Fibroblast of lung (primary cell): Measurements from ENCODE around the gene NUDT13. TPM values are rescaled to one million over a fixed set of nuclear protein-coding genes. Genes with fewer than 3 reads are reported as not detected.

Source experiments
- DNase-seq, 2 donors: peaks; one replicate each; pipeline versions ENCODE4 v3.0.0 to v3.0.0-alpha.2; 2010; ENCODE audit warnings: low read depth in 2 of 2
- H2AFZ ChIP-seq: 2 replicates; pipeline ENCODE4 v1.5.1; 2012; ENCODE audit warnings: low read length, control low read depth, inconsistent platforms
- H3K27ac ChIP-seq: 2 replicates; pipeline ENCODE4 v1.5.1; 2011; ENCODE audit warnings: low read length, control low read depth; ENCODE audit not compliant: insufficient read depth
- H3K27me3 ChIP-seq: 2 replicates; pipeline ENCODE4 v1.5.1; 2011; ENCODE audit warnings: mild to moderate bottlenecking, low read length; ENCODE audit not compliant: control insufficient read depth, insufficient read depth
- H3K36me3 ChIP-seq: 2 replicates; pipeline ENCODE4 v1.5.1; 2011; ENCODE audit warnings: low read length; ENCODE audit not compliant: control insufficient read depth, insufficient read depth
- H3K4me1 ChIP-seq: 2 replicates; pipeline ENCODE4 v1.5.1; 2011; ENCODE audit warnings: low read length; ENCODE audit not compliant: control insufficient read depth, insufficient read depth; ENCODE audit errors: extremely low read depth
- H3K4me2 ChIP-seq: 2 replicates; pipeline ENCODE4 v1.5.1; 2011; ENCODE audit warnings: low read length, control low read depth; ENCODE audit not compliant: insufficient read depth; ENCODE audit errors: extremely low read depth
- H3K4me3 ChIP-seq, 4 experiments: fragments of 200-600 bp in 1 of 4; sonication (generic) in 1 of 4; replicated peaks in 1 of 4; 2 replicates each; pipeline ENCODE4 v1.5.1; 2011 to 2016; ENCODE audit warnings: low read length in 4 of 4, low read depth in 3 of 4, mild to moderate bottlenecking in 3 of 4, control low read depth in 2 of 4, inconsistent platforms in 1 of 4, mixed read lengths in 1 of 4; ENCODE audit not compliant: insufficient read depth in 1 of 4; ENCODE audit errors: control extremely low read depth in 1 of 4
- H3K79me2 ChIP-seq: 2 replicates; pipeline ENCODE4 v1.5.1; 2012; ENCODE audit warnings: mild to moderate bottlenecking, low read length, inconsistent platforms; ENCODE audit not compliant: control insufficient read depth, insufficient read depth
- H3K9ac ChIP-seq: 2 replicates; pipeline ENCODE4 v1.5.1; 2011; ENCODE audit warnings: mild to moderate bottlenecking, low read length, control low read depth; ENCODE audit not compliant: insufficient read depth
- H3K9me3 ChIP-seq: 2 replicates; pipeline ENCODE4 v1.5.1; 2012; ENCODE audit warnings: low read depth, low read length; ENCODE audit not compliant: control insufficient read depth, insufficient read depth
- H4K20me1 ChIP-seq: 2 replicates; pipeline ENCODE4 v1.5.1; 2011; ENCODE audit warnings: low read length; ENCODE audit not compliant: control insufficient read depth, insufficient read depth; ENCODE audit errors: extremely low read depth
- CTCF ChIP-seq, 2 donors: IDR thresholded peaks in 1 of 2; conservative IDR thresholded peaks in 1 of 2; 1 replicate in 1 of 2; 2 replicates in 1 of 2; pipeline ENCODE4 v1.5.1; 2011 to 2012; ENCODE audit warnings: low read length in 2 of 2, control low read depth in 1 of 2, inconsistent platforms in 1 of 2, low read depth in 1 of 2, mild to moderate bottlenecking in 1 of 2
- EZH2 ChIP-seq: IDR thresholded peaks from 2 replicates; pipeline ENCODE4 v1.5.1; 2012; ENCODE audit warnings: low read length, control low read depth, mild to moderate bottlenecking; ENCODE audit errors: missing control alignments
- polyA minus RNA-seq: library from RNA; depleted of rRNA, polyadenylated mRNA; stranded (reverse); fragments of >200 nt; gene quantifications from 2 replicates; pipeline ENCODE4 v1.2.3, GENCODE V29; 2011; ENCODE audit warnings: low replicate concordance
- polyA plus RNA-seq, 2 donors: library from polyadenylated mRNA; depleted of rRNA in 1 of 2; stranded (reverse) in 1 of 2; unstranded in 1 of 2; fragments of >200 nt; gene quantifications; 2 replicates each; pipeline ENCODE4 v1.2.1, GENCODE V29; 2011 to 2012; ENCODE audit warnings: missing spikeins in 1 of 2
- total RNA-seq: library from RNA; depleted of rRNA; stranded (reverse); fragments of >200 nt; gene quantifications from 2 replicates; pipeline ENCODE4 v1.2.1, GENCODE V29; 2014

The NUDT13 gene
- total RNA-seq, result 2.1 and 2.6 TPM in 2 replicates
- polyA plus RNA-seq, result 1.3 and 1.8 TPM in 2 replicates
- polyA plus RNA-seq (2012), result 1.5 and 2.0 TPM in 2 replicates
- polyA minus RNA-seq, result not detected in 2 replicates

- Histone ChIP-seq H3K4me2 (peak within 1 kb of the TSS; percentile 79), H3K9ac (peak within 1 kb of the TSS; percentile 57), H3K36me3 (no peaks in the 10 kb centered on the region), H3K27ac (peak within 1 kb of the TSS; percentile 83), H3K79me2 (no peaks in the 10 kb centered on the region), H3K4me1 (peaks cover 2% of the 10 kb centered on the region), H3K9me3 (no peaks in the 10 kb centered on the region), H2AFZ (peak within 1 kb of the TSS; percentile 73), H4K20me1 (no peaks in the 10 kb centered on the region), H3K27me3 (no peaks in the 10 kb centered on the region), H3K4me3 (peak within 1 kb of the TSS; percentile 48 to 92 (median 60))
- no peak for TF ChIP-seq CTCF (conservative IDR thresholded peaks at IDR 0.05 in 1 of 2, IDR thresholded peaks at IDR 0.05 in 1 of 2; ENCODE audit: low read depth in 1 of 2, low read length in 2 of 2)
- TF ChIP-seq EZH2, result no peak
- peak; percentile 73 to 81 for DNase-seq
Measured at GRCh38 chr10:73110345-73110849, at the start of gene NUDT13. NUDT13 (plus strand) TSS chr10:73110455; CDS start chr10:73114366, 3,911 bp downstream.

- H3K9ac ChIP-seq, result no peak overlapping the region
- no peaks in the 10 kb centered on the region for H3K79me2 ChIP-seq
- DNase-seq, result peak in 1 of 2 donors; percentile 41
Measured at GRCh38 chr10:73060738-73061635, 49.3 kb upstream of the NUDT13 start.

More at GRCh38 chr10:73060738-73061635, 49.3 kb upstream of the NUDT13 start:
- Histone ChIP-seq H2AFZ (no peak overlapping the region), H4K20me1 (no peaks in the 10 kb centered on the region), H3K9me3 (no peaks in the 10 kb centered on the region), H3K27ac (no peak overlapping the region), H3K4me3 (no peak overlapping the region), H3K36me3 (peaks cover 2% of the 10 kb centered on the region), H3K27me3 (no peaks in the 10 kb centered on the region), H3K4me2 (no peak overlapping the region), H3K4me1 (no peaks in the 10 kb centered on the region)
- TF ChIP-seq EZH2, result no peak
- TF ChIP-seq CTCF (conservative IDR thresholded peaks at IDR 0.05 in 1 of 2, IDR thresholded peaks at IDR 0.05 in 1 of 2; ENCODE audit: low read depth in 1 of 2, low read length in 2 of 2), result peak; percentile 42 to 44
